GM18951 (cell line): ENCODE measurements around the gene TMED7.

ENCODE experiments used
- POLR2A ChIP-seq: IDR thresholded peaks from 4 replicates; pipeline ENCODE4 v1.6.1; 2011; ENCODE audit warnings: mild to moderate bottlenecking; ENCODE audit not compliant: insufficient read length, insufficient read depth; ENCODE audit errors: extremely low read depth
- in situ Hi-C: fragments of 300-500 bp; cut with MboI; formaldehyde crosslinking; loops from one replicate; pipeline ENCODE4 v1.12.0; 2022; ENCODE audit warnings: low sequenced_read_pairs, mixed read lengths, inconsistent platforms; ENCODE audit not compliant: unreplicated experiment

The TMED7 gene

DNA sequence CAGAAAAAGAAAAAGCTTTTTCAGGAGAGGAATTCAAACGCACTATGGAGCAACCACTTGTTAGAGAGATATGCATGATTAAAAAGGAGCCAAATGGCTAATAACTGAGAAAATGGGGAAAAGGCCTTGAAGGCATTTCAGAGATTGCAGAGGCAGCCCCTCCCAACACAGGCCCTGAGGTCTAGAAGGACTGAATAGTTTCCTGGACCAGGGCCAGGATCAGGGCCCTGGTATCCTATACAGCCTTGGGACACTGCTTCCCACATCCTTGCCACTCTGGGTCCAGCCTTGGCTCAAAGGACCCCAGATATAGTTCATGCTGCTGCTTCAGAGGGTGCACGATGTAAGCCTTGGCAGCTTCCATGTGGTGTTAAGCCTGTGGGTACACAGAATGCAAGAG, 60.6 kb downstream of the TMED7 start:
- no peak for TF ChIP-seq POLR2A
- in situ Hi-C loops, result no loop called here
